T follicular helper cell (primary cell): ENCODE results near the gene TIMM9.
A peak's percentile ranks its signal among the peaks of the same experiment; 100 is the strongest.
"Not testable (repeated sequence)": the region's sequence is repeated elsewhere in the genome, so short reads cannot be mapped to it uniquely, and the experiment has no call there.

ENCODE experiments used
- DNase-seq: peaks from one replicate; pipeline ENCODE4 v3.0.0-alpha.2; 2020; ENCODE audit warnings: low read depth

The TIMM9 gene

DNA sequence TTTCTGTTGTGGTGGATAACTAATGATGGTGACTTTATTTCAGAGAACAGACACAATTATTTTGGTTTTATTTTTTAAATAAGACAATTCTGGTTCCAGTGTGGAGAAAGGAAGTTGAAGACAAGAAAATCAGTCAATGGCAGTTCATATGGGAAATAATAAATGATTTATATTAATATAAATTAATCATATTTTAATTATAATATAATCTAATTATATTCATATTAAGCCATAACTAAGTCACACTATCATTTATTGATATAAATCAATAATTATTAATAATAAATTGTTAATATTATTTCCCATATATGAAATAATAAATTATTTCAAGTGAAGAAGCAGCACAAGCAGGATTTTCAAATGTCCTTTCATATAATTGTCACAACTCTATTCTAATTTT is 28.8 kb downstream of the TIMM9 start:
- DNase-seq: no peak

DNA sequence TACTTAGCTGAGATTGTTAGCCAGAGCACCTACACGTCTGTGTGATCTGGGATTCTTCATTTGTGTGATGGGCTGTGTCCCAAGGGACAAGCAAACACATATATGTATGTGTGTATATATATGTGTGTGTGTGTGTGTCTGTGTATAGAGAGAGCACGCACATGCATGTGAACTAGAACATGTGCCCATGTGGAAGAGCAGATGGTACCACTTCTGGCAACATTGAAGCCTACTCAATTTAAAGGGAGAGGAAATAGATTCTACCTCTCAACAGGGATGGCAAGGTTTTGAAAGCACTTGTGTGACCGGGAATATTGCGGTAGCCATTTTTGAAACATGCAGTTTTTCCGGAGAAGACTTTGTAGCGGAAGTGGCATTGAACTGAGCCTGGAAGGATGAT is 30.2 kb downstream of the TIMM9 start:
- DNase-seq: no peak

DNA sequence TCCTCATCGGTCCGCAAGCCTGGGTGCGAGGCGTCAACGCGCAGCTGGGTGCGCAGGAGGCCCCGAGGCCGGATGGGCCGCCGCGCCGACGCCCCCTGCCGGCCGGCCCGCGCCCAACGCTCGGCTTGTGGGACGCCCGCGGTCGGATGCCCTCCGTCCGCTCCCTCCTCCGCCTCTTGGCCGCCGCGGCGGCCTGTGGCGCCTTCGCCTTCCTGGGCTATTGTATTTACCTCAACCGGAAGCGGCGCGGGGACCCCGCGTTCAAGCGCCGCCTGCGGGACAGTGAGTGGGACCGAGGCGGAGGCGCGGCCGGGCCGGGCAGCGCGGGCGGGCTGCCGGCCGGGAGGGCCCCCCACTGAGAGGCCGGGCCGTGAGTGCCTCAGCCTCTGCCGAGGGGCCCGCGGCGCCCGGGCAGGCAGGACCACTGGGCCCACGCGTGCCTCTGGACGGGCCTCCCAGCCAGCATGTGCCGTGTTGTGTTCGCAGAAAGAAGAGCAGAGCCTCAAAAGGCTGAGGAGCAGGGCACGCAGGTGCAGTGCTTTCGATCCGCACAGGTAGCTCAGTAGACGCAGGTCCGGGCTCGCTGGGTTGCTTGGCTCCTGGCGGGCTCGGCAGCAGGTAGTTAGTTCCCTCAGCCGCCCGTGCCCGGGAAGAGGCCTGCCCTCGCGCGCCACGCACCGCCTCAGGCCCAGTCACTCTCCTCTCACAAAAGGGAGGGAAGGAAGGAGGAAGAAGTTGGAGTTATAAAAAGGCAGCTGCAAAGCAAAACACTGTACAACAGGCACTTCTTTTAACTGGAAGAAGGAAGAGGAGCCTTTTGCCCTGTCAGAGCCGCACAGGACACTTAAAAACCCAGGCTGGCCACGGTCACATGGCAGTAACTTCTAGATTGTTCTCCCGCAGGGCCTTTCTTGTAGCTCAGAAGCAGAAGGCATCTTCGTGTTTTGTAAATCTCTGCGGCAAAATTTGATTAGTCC is 31.2 kb downstream of the TIMM9 start, which contains the start of gene TOMM20L:
Gene TOMM20L (plus strand): TSS at position 119 of the 977 bp plus-strand sequence. CDS start 28 bp downstream, at position 147.
- peak; percentile 45 for DNase-seq

DNA sequence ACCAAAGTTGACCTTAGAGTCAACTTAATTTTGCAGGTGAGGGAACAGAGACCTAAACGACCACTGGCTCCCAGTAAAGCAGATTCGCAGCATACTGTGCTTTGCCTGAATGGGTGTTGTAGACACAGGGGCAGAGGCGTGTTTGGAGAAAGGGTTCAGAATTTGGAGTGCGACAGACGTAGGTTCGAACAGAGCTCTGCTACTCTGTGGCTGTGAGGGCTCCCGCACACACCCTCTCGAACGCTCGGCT is 31.8 kb downstream of the TIMM9 start:
- DNase-seq: no peak

DNA sequence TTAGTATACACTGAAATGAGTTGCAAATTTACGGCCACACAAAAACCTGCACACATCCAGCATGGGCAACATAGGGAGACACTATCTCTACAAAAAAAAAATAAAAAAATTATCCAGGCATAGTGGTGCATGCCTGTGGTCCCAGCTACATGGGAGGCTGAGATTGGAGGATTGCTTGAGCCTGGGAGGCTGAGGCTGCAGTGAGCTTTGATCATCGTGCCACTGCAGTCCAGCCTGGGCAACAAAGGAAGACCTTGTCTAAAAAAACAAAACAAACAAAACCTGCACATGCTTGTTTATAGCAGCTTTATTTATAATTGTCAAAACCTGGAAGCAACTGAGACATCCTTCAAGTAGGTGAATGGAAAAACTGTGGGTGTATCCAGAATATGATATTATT is 36.5 kb downstream of the TIMM9 start:
- DNase-seq: no peak

DNA sequence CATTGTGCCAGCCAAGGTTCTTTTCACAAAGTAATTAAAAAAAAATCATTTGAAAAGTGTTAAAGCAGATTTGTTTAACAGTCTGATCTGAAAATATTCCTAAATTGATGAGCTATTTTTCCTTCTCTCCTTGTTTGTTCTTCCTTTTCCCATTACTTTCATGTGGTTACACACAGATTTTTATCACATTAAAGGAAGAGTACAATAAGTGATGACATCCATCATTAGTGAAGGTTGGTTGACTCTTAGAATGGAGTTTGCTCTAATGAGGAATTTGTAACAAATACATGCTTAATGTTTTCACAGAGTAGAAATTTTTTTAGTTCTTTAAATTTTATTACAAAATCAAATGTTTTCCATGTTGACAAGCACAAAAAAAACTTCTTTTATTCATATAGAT is 50.5 kb downstream of the TIMM9 start:
- DNase-seq: no peak

DNA sequence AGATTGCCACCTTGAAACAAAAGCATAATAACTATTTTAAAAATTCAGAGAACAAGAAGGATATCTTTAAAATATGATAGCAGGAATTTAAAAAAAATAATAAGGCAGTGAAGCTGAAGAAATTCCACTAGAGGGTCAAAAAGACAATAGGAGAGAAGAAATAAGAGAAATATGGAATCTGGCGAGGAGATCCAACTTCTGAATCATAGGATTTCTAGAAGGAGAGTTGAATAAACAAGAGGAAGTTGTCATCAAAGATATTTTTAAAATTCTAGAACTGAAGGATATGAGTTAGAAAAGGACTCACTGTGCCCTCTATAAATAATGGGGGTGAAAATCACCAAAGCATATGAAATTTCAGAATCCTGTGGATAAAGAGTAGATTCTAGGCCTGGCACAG is 58.4 kb downstream of the TIMM9 start:
- DNase-seq: no peak

DNA sequence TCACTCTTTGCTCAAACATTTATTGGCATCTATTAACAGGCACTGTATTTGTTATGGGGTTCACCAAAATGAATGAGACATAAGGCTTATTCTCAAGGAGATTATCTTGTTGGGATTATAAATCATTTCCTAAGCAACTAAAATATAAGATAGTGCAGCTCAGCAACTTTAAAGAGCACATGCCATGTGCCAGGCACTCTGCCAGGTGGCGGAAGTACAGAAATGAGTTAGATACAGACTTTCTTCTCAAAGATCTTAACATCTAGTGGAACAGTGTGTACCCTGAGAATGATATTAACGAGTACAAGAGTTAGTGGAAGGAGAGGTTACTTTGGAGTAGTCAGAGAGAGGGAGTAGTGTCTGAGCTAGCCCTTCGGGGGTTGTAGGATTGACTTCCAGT is 60.0 kb downstream of the TIMM9 start:
- no peak for DNase-seq

DNA sequence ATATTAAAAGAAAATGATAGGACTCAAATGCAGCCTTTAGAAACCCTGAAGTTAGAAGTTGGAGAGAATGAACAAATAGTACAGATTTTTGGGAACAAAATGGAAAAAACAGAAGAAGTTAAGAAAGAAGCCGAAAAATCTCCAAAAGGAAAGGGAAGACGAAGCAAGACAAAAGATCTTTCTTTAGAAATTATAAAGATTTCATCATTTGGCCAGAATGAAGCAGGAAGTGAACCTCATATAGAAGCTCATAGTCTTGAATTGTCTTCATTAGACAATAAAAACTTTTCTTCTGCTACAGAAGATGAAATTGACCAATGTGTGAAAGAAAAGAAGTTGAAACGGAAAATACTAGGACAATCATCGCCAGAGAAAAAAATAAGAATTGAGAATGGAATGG is 63.0 kb downstream of the TIMM9 start:
- no peak for DNase-seq

DNA sequence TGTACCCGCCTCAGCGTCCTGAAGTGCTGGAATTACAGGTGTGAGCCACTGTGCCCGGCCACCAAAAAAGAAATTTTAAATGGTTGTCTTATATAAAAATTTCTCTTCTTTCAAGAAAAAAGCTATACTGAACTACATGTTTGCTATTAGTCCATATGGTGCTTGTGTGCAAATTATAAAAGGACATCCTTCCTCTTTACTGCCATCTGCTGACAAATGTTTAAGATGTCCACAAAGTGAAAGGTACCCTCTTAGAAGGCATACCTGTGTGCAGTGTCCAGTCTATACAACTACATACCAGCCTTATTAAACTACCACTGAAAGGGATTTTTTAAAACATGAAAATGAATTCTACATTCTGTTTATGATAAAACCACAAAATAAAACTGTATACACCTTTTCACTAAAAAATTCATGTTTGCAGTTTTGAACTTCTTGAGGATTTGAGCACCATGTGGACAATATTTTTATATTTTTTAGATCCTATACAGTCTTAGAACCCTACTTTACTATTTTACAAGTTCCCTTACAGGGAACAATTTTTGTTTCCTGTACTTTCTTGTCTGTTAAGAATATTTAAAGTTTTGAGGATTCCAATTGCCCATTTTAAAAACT is 64.4 kb downstream of the TIMM9 start:
- DNase-seq: no peak

DNA sequence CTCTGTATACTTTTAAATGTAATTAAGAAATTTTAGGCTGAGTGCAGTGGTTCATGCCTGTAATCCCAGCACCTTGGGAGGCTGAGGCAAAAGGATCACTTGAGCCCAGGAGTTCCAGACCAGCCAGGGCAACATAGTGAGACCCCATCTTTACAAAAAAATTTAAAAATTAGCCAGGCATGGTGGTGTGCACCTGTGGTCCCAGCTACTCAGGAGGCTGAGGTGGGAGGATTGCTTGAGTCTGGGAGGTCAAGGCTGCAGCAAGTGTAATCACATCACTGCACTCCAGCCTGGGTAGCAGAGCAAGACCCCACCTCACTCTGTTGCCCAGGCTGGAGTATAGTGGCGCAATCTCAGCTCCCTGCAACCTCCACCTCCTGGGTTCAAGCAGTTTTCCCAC is 65.1 kb downstream of the TIMM9 start:
- not testable (repeated sequence) for DNase-seq
